Epithelial cell of esophagus (primary cell): ENCODE data around the gene ANKRD6.

Experiments used
- DNase-seq: peaks from one replicate; pipeline ENCODE4 v3.0.0; 2010; ENCODE audit warnings: low read depth
- H3K4me3 ChIP-seq: 2 replicates; pipeline ENCODE4 v1.5.1; 2011; ENCODE audit warnings: mild to moderate bottlenecking, low read length, control low read depth
- TF ChIP-seq, protein P1 (sequence below): IDR thresholded peaks from 2 replicates; pipeline ENCODE4 v1.5.1; 2011; ENCODE audit warnings: low read depth, mild to moderate bottlenecking, low read length, control low read depth, inconsistent platforms; ENCODE audit not compliant: insufficient read depth; ENCODE audit errors: missing control alignments

ANKRD6 gene

DNA sequence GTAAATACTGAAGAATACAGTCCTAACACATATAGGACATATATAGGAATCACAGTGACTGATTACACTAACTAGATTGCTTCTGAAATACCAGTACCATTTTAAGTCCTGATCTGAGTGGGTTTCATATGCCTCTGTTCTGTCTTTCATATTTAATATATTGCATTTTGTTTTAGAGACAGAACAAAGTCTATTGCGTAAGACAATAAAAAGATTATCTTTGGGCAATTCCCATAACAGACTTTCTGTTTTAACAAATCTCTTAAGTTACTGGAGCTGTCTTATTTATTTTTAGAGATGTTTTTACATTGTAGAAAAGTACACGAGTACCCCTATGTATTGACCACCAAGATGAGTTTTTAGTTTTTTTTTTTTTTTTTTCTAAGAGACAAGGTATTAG, 29.6 kb downstream of the ANKRD6 start:
- no peak for DNase-seq
- TF ChIP-seq, protein P1, sequence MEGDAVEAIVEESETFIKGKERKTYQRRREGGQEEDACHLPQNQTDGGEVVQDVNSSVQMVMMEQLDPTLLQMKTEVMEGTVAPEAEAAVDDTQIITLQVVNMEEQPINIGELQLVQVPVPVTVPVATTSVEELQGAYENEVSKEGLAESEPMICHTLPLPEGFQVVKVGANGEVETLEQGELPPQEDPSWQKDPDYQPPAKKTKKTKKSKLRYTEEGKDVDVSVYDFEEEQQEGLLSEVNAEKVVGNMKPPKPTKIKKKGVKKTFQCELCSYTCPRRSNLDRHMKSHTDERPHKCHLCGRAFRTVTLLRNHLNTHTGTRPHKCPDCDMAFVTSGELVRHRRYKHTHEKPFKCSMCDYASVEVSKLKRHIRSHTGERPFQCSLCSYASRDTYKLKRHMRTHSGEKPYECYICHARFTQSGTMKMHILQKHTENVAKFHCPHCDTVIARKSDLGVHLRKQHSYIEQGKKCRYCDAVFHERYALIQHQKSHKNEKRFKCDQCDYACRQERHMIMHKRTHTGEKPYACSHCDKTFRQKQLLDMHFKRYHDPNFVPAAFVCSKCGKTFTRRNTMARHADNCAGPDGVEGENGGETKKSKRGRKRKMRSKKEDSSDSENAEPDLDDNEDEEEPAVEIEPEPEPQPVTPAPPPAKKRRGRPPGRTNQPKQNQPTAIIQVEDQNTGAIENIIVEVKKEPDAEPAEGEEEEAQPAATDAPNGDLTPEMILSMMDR = no peak
- H3K4me3 ChIP-seq = no peak overlapping the region

DNA sequence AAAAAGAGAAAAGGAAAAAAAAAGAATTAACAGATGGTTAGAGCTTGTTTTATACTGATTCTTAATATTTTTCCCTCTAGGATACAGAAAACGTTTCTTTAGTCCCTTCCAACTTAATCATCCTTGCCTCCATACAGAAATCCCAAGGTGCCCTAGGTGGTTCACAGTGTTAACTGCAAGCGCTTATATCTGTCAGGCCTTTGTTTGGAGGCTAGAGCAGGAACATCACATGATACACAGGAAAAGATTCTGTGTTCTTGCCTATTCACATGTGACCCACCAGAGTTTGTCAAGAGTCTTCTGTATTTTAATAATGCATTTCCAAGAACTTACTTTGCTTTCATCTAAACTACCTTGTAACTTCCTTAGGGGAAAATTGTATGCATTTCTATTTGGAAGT, 31.3 kb downstream of the ANKRD6 start:
- TF ChIP-seq, protein P1 = no peak
- DNase-seq = no peak
- H3K4me3 ChIP-seq = no peak overlapping the region

DNA sequence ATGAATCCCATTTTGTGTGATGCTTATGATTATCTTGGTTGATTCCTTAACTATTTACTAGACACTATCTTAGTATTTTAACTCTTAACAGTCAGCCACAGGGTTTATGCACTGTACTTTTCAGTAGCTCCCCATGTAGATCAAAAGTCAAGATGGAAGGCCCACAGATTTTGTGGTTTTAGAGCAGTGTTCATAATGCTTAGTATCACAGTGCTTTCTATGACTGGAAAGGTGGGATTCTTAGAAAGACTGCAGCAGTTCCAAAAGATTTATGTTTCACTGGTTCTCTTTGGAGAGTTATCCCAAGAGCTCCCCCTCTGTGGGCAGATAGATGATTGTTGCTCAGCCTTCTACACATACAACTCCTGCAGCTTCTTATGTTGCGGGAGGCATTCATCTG, 34.5 kb downstream of the ANKRD6 start:
- no peak overlapping the region for H3K4me3 ChIP-seq
- TF ChIP-seq, protein P1 = no peak
- no peak for DNase-seq

DNA sequence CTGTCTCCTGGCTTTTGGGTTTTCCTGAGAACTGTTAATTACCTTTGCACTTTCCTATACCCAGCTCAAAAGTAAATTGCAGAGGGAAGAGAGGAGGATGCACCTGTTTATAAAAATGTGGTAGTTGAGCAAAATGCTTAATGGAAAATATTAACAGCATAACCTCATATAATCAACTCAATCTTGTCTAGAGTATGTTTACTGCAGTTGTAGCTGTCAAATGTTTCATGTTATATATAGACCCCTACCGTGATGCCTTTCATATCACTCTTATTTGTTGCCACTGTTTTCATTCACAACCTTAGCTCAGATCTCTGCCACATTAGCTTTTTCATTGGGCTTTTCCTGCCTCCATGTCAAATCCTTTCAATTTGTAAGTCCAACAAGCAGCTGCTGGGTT, 36.0 kb downstream of the ANKRD6 start:
- DNase-seq = no peak
- TF ChIP-seq, protein P1 = no peak

DNA sequence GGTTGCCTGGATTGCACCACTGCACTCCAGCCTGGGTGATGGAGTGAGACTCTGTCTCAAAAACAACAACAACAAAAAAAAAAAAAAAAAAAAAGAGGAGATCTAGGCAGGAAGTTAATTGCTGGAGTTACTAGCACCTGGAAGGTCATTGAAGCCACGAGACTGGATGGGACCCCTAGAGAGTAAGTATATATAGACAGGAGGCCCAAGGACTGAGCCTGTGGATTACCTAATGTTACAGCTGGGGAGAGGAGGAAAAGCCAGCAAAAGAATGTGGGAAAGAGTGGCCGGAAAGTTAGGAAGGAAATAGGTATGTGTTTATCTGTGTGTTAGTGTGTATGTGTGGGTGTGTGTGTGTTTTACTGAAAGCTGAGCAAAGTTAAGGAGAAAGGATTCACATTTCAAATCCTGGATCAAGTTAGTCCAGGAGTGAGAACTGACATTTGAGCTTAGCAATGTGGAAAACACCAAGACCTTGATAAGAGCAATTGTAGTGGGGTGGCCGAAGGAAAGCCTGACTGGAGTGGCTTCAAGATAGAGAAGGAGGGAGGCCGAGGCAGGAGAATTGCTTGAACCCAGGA, 38.4 kb downstream of the ANKRD6 start:
- H3K4me3 ChIP-seq = no peak overlapping the region
- no peak for DNase-seq
- TF ChIP-seq, protein P1 = no peak

More for the DNA sequence above, 36.0 kb downstream of the ANKRD6 start:
- H3K4me3 ChIP-seq = no peak overlapping the region

DNA sequence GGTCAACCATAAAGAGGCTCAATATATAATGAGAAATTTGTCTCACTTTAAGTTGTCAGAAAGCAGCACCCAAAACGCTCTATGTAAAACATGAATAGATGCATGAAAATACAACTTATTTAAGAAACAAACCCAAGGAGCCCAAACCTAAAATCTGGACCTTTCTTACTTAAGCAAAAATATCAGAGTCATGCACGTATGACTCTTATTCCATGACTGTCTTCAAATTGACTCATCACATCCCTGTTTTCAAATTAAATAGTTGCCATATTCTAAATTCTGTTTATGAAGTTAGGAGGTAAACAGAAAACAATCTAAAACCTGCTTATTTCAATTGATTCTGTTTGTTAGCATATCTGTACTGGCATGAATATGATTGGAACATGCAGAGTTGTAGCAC, 42.1 kb downstream of the ANKRD6 start:
- DNase-seq = peak; percentile 40

DNA sequence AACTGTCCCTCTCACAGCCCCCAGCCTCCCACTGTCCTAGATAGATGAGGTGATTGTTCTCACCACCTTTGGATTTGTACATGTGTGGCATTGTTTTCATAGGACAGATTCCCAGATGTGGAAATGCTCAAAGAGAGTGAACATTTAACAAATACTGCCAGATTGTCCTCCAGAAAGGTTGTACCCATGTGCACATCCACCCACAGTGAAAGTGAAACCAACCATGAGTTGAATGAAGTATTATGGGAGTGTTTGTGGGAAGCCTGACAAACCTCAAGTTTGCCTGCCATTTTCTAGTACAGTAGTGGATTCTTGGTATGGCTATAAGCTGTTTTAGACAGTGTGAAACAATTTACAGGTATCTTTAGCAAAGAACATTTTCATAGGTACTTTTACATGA, 42.7 kb downstream of the ANKRD6 start:
- no peak overlapping the region for H3K4me3 ChIP-seq
- DNase-seq = no peak
- TF ChIP-seq, protein P1 = no peak

More for the DNA sequence above, 42.1 kb downstream of the ANKRD6 start:
- TF ChIP-seq, protein P1 = no peak
- H3K4me3 ChIP-seq = no peak overlapping the region
